BLaER1 (cell line): ENCODE data around the gene KRT84.

ENCODE experiments used
- H3K27ac ChIP-seq: shearing (Covaris generic); formaldehyde crosslinking; 2 replicates; pipeline ENCODE4 v1.8.1; 2022
- H3K27me3 ChIP-seq: shearing (Covaris generic); formaldehyde crosslinking; 2 replicates; pipeline ENCODE4 v1.8.1; 2022
- H3K36me3 ChIP-seq: shearing (Covaris generic); formaldehyde crosslinking; 2 replicates; pipeline ENCODE4 v1.8.1; 2022
- H3K4me1 ChIP-seq: shearing (Covaris generic); formaldehyde crosslinking; 2 replicates; pipeline ENCODE4 v1.8.1; 2022
- H3K4me2 ChIP-seq: shearing (Covaris generic); formaldehyde crosslinking; 2 replicates; pipeline ENCODE4 v1.8.1; 2022
- H3K4me3 ChIP-seq: shearing (Covaris generic); formaldehyde crosslinking; 2 replicates; pipeline ENCODE4 v1.8.1; 2022
- H3K9ac ChIP-seq: shearing (Covaris generic); formaldehyde crosslinking; 2 replicates; pipeline ENCODE4 v1.8.1; 2022
- H3K9me3 ChIP-seq: shearing (Covaris generic); formaldehyde crosslinking; 2 replicates; pipeline ENCODE4 v1.8.1; 2022
- H4K20me1 ChIP-seq: shearing (Covaris generic); formaldehyde crosslinking; 2 replicates; pipeline ENCODE4 v1.8.1; 2022
- Cebpa-rat ChIP-seq: shearing (Covaris generic); IDR thresholded peaks from 2 replicates; pipeline ENCODE4 v1.8.1; 2022

The KRT84 gene

DNA sequence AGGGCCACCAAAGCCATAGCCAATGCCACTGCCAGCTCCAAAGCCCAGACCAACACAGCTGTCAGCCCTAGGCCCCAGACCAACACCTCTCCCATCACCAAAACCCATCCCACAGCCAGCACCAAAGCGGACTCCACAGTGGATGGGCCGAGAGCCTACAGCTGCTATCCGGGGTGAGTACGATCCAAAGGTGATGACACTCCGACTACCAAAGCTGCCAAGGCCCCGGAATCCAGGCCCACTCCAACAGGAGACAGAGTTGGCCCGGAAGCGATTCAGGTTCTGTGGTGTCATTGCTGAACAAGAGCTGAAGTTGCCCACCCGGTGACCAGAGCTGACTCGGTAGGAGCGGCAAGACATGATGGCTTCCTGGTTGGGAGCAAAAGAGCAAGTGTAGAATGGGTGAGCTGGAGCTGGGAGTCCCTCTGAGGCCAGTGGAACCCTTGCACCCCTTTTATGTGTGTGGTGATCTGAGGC, at the start of gene KRT84:
TSS of gene KRT84 (minus strand) at position 427 of the 477 bp plus-strand sequence. CDS start at position 360, 67 bp downstream.
- H3K4me2 ChIP-seq = no peak within 1 kb of the TSS
- H3K9ac ChIP-seq = no peak within 1 kb of the TSS
- no peaks in the 10 kb centered on the region for H3K36me3 ChIP-seq
- no peaks in the 10 kb centered on the region for H4K20me1 ChIP-seq
- no peak for TF ChIP-seq Cebpa-rat
- no peaks in the 10 kb centered on the region for H3K9me3 ChIP-seq
- no peaks in the 10 kb centered on the region for H3K4me1 ChIP-seq
- H3K27ac ChIP-seq = no peak within 1 kb of the TSS
- no peak within 1 kb of the TSS for H3K4me3 ChIP-seq
- no peaks in the 10 kb centered on the region for H3K27me3 ChIP-seq

DNA sequence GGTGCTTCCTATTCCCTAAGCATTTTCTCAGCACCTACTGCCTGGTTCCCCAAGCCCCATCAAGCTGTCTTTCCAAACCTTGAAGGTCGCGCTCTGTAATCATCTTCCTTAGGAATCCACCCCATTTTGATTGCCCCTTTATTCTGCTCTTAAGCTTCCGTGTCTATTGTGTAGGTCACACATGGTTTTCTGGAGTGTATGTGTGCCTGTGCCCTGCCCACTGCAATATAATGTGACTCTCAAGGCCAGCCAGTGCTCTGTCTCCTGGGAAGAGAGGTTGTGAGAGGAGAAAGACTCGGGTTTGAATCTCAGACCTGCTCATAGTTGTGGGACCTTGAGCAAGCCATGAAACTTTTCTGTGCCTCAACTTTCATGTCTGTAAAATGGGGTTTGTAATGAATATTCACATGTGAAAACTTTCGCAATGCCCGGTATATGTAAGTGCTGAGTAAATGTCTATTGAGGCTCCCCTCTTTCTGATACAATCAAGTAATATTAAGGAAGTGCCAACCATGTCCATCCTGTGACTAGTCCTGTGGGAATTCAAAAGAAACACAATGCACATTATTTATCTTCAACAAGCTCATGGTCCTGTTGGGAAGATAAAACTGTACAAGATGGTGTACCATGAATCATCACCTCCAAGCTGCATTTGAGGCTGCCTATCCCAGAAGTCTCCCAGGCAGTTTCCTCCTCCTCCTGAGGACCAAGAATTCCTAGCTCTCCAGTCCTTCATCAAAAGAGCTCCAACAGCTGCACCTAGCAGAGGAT, 49.5 kb upstream of the KRT84 start:
- H3K27me3 ChIP-seq = no peaks in the 10 kb centered on the region
- no peaks in the 10 kb centered on the region for H3K4me1 ChIP-seq
- no peak overlapping the region for H3K9ac ChIP-seq
- H3K4me2 ChIP-seq = no peak overlapping the region
- H3K4me3 ChIP-seq = no peak overlapping the region
- no peaks in the 10 kb centered on the region for H4K20me1 ChIP-seq
- TF ChIP-seq Cebpa-rat = no peak
- H3K9me3 ChIP-seq = no peaks in the 10 kb centered on the region
- H3K36me3 ChIP-seq = no peaks in the 10 kb centered on the region
- H3K27ac ChIP-seq = no peak overlapping the region

GRCh38 chr12:52434081-52434733, 48.8 kb upstream of the KRT84 start, which contains the start of gene KRT75:
TSS of gene KRT75 (minus strand) at chr12:52434371. CDS start at chr12:52434304, 67 bp downstream.
- Histone ChIP-seq H3K4me1 (no peaks in the 10 kb centered on the region), H3K4me3 (no peak within 1 kb of the TSS), H4K20me1 (no peaks in the 10 kb centered on the region), H3K9me3 (no peaks in the 10 kb centered on the region), H3K9ac (no peak within 1 kb of the TSS), H3K27me3 (no peaks in the 10 kb centered on the region), H3K27ac (no peak within 1 kb of the TSS), H3K4me2 (no peak within 1 kb of the TSS), H3K36me3 (no peaks in the 10 kb centered on the region)
- TF ChIP-seq Cebpa-rat = no peak

DNA sequence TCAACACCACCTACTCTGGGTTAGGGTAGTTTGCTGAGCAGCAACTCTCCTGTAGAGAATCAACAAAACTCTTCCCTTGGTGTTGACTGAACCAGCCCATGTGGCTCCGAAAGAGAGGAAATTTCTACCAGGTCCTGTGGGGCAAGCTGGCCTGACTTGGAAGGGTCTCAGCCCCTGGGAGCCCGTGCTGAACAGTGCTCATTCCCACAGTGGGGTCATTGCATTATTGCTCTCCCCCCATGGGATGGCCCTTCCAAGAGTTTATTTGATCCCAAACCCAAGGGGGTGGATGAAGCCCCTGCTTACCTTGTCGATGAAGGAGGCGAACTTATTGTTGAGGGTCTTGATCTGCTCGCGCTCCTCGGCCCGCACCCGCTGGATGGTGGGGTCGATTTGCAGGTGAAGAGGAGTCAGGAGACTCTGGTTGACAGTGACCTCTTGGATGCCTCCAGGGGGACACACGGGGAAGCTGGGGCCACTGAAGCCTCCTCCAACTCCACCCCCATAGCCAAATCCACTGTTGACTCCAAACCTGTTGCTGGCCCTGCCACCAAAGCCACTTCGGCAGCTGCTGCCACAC, 48.1 kb upstream of the KRT84 start:
- Histone ChIP-seq H3K4me2 (no peak overlapping the region), H3K9ac (no peak overlapping the region), H3K9me3 (no peaks in the 10 kb centered on the region), H3K36me3 (no peaks in the 10 kb centered on the region), H3K27me3 (no peaks in the 10 kb centered on the region), H4K20me1 (no peaks in the 10 kb centered on the region), H3K4me3 (no peak overlapping the region), H3K4me1 (no peaks in the 10 kb centered on the region), H3K27ac (no peak overlapping the region)
- no peak for TF ChIP-seq Cebpa-rat

- Histone ChIP-seq H3K36me3 (no peaks in the 10 kb centered on the region), H3K9me3 (no peaks in the 10 kb centered on the region), H3K27me3 (no peaks in the 10 kb centered on the region), H3K4me2 (no peak overlapping the region), H3K4me1 (no peaks in the 10 kb centered on the region), H3K9ac (no peak overlapping the region), H3K27ac (no peak overlapping the region), H3K4me3 (no peak overlapping the region), H4K20me1 (no peaks in the 10 kb centered on the region)
- TF ChIP-seq Cebpa-rat = no peak
Observed at GRCh38 chr12:52432559-52433207, 47.2 kb upstream of the KRT84 start.

DNA sequence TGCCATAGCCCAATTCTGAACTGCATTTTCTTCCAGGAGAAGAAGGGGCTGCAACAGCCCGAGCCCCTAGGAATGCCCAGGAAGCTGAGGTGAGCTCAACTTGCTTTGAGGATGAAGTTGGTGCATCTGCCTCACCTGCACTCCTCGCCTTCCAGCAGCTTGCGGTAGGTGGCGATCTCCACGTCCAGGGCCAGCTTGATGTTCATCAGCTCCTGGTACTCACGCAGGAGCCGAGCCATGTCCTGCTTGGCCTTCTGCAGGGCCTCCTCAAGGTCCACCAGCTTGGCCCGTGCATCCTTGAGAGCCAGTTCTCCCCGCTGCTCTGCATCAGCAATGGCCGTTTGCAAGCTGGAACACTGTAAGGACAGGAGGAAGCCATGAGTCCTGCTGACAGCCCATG, 42.7 kb upstream of the KRT84 start:
- Histone ChIP-seq H3K36me3 (no peaks in the 10 kb centered on the region), H3K4me3 (no peak overlapping the region), H3K4me2 (no peak overlapping the region), H3K27ac (no peak overlapping the region), H3K4me1 (no peaks in the 10 kb centered on the region), H3K27me3 (no peaks in the 10 kb centered on the region), H3K9me3 (no peaks in the 10 kb centered on the region), H4K20me1 (no peaks in the 10 kb centered on the region), H3K9ac (no peak overlapping the region)
- no peak for TF ChIP-seq Cebpa-rat

DNA sequence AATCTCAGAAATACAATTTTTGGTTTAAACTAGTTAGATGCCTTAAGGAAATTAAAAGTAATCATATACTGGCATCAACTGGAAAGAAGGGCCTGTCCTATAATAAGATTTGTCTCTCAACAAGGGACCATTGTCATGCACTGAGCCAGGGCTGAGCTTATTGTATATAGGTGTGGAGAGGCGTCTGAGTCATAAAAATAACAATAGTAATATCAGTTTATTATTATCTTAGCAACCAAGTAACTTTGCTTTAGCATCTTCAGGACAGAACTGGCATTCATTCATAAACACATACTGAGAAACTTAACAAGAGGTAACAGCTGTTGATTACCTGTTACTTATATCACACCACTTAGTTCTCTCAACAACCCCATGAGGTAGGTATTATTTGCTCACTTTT, 41.6 kb upstream of the KRT84 start:
- Histone ChIP-seq H3K4me1 (no peaks in the 10 kb centered on the region), H3K9me3 (no peaks in the 10 kb centered on the region), H3K4me3 (no peak overlapping the region), H3K4me2 (no peak overlapping the region), H4K20me1 (no peaks in the 10 kb centered on the region), H3K36me3 (no peaks in the 10 kb centered on the region), H3K27ac (no peak overlapping the region), H3K27me3 (no peaks in the 10 kb centered on the region), H3K9ac (no peak overlapping the region)
- TF ChIP-seq Cebpa-rat = no peak

DNA sequence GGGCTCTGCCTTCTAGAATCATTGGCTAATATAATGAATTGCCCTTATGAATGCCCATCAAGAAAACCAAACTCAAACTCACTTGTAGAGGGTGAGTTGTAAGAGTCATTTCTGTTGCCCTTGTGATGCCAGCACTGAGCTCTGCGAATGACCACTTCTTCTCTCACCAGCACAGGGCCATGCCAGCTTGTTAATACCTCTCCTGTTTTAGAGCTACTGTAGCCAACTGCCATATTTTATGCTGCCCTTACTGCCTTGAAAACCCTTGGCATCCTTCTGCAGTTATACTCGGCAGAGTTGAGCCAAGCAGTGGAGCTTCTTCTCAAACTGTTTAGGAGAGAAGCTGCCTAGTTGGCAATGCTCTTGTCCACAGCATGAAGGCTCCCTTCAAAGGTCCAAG, 40.6 kb upstream of the KRT84 start:
- Histone ChIP-seq H3K4me1 (no peaks in the 10 kb centered on the region), H3K4me2 (no peak overlapping the region), H3K27ac (no peak overlapping the region), H3K4me3 (no peak overlapping the region), H3K9ac (no peak overlapping the region), H4K20me1 (no peaks in the 10 kb centered on the region), H3K9me3 (no peaks in the 10 kb centered on the region), H3K36me3 (no peaks in the 10 kb centered on the region), H3K27me3 (no peaks in the 10 kb centered on the region)
- TF ChIP-seq Cebpa-rat = no peak

- no peak overlapping the region for H3K9ac ChIP-seq
- H3K4me2 ChIP-seq = no peak overlapping the region
- H4K20me1 ChIP-seq = no peaks in the 10 kb centered on the region
- no peaks in the 10 kb centered on the region for H3K36me3 ChIP-seq
- no peak for TF ChIP-seq Cebpa-rat
- no peaks in the 10 kb centered on the region for H3K9me3 ChIP-seq
- H3K4me1 ChIP-seq = no peaks in the 10 kb centered on the region
- no peaks in the 10 kb centered on the region for H3K27me3 ChIP-seq
- H3K4me3 ChIP-seq = no peak overlapping the region
- H3K27ac ChIP-seq = no peak overlapping the region
Observed at GRCh38 chr12:52425466-52425865, 40.0 kb upstream of the KRT84 start.
